Mesenchymal stem cell (in vitro differentiated cells and primary cell): ENCODE data around the gene SYNPO.
A peak's percentile ranks its signal among the peaks of the same experiment; 100 is the strongest.

ENCODE experiments used
- DNase-seq: peaks from one replicate; pipeline ENCODE4 v3.0.0-alpha.2; 2013
- H2AFZ ChIP-seq: one replicate; pipeline ENCODE4 v1.6.1; 2013; ENCODE audit warnings: low read depth, mild to moderate bottlenecking, control low read depth, inconsistent platforms, low read length, moderate library complexity
- H2AK5ac ChIP-seq: 2 replicates; pipeline ENCODE4 v1.6.1; 2013; ENCODE audit warnings: low read length, moderate library complexity, mild to moderate bottlenecking, inconsistent platforms; ENCODE audit not compliant: severe bottlenecking
- H2BK120ac ChIP-seq: one replicate; pipeline ENCODE4 v1.6.1; 2013; ENCODE audit warnings: low read depth, mild to moderate bottlenecking, inconsistent platforms, low read length, moderate library complexity
- H2BK12ac ChIP-seq, 2 experiments: one replicate each; pipeline ENCODE4 v1.6.1; 2013; ENCODE audit warnings: inconsistent platforms in 2 of 2, low read length in 2 of 2, mild to moderate bottlenecking in 2 of 2, moderate library complexity in 2 of 2, control low read depth in 1 of 2
- H2BK15ac ChIP-seq: one replicate; pipeline ENCODE4 v1.6.1; 2013; ENCODE audit warnings: mild to moderate bottlenecking, low read depth, inconsistent platforms; ENCODE audit not compliant: poor library complexity, severe bottlenecking
- H2BK5ac ChIP-seq: 2 replicates; pipeline ENCODE4 v1.6.1; 2013; ENCODE audit warnings: low read depth, mild to moderate bottlenecking, low read length, control low read depth, inconsistent platforms; ENCODE audit not compliant: poor library complexity, severe bottlenecking
- H3K14ac ChIP-seq, 2 experiments: one replicate each; pipeline ENCODE4 v1.6.1; 2013; ENCODE audit warnings: inconsistent platforms in 2 of 2, low read length in 2 of 2, control low read depth in 1 of 2, mild to moderate bottlenecking in 1 of 2, moderate library complexity in 1 of 2
- H3K18ac ChIP-seq, 2 experiments: one replicate each; pipeline ENCODE4 v1.6.1; 2013; ENCODE audit warnings: inconsistent platforms in 2 of 2, low read length in 2 of 2, control low read depth in 1 of 2, low read depth in 1 of 2, mild to moderate bottlenecking in 1 of 2
- H3K23ac ChIP-seq, 2 experiments: one replicate each; pipeline ENCODE4 v1.6.1; 2013; ENCODE audit warnings: inconsistent platforms in 2 of 2, low read length in 2 of 2, mild to moderate bottlenecking in 2 of 2, moderate library complexity in 2 of 2, control low read depth in 1 of 2
- H3K27ac ChIP-seq: 2 replicates; pipeline ENCODE4 v1.5.1; 2013; ENCODE audit warnings: mild to moderate bottlenecking, moderate library complexity, low read length, control low read depth, inconsistent platforms; ENCODE audit not compliant: poor library complexity, severe bottlenecking
- H3K27me3 ChIP-seq, 2 experiments: 2 replicates each; pipeline versions ENCODE4 v1.6.1 to v1.7.0; 2013; ENCODE audit warnings: low read length in 2 of 2, mild to moderate bottlenecking in 2 of 2, moderate library complexity in 2 of 2, control low read depth in 1 of 2, inconsistent platforms in 1 of 2; ENCODE audit not compliant: control insufficient read depth in 1 of 2, insufficient read depth in 1 of 2
- H3K36me3 ChIP-seq, 2 experiments: 2 replicates each; pipeline versions ENCODE4 v1.6.1 to v1.7.0; 2013; ENCODE audit warnings: low read length in 2 of 2, control low read depth in 1 of 2, inconsistent platforms in 1 of 2, low read depth in 1 of 2, mild to moderate bottlenecking in 1 of 2; ENCODE audit not compliant: insufficient read depth in 2 of 2, control insufficient read depth in 1 of 2
- H3K4ac ChIP-seq, 2 experiments: one replicate each; pipeline ENCODE4 v1.6.1; 2013; ENCODE audit warnings: inconsistent platforms in 2 of 2, low read length in 2 of 2, mild to moderate bottlenecking in 2 of 2, moderate library complexity in 2 of 2, control low read depth in 1 of 2, low read depth in 1 of 2
- H3K4me1 ChIP-seq: 2 replicates; pipeline ENCODE4 v1.6.1; 2013; ENCODE audit warnings: low read depth, low read length, control low read depth; ENCODE audit not compliant: control insufficient read depth, insufficient read depth
- H3K4me2 ChIP-seq: 2 replicates; pipeline ENCODE4 v1.6.1; 2013; ENCODE audit warnings: low read length, mild to moderate bottlenecking, inconsistent platforms; ENCODE audit not compliant: poor library complexity, severe bottlenecking
- H3K4me3 ChIP-seq, 2 experiments: 2 replicates each; pipeline versions ENCODE4 v1.5.1 to v1.7.0; 2013; ENCODE audit warnings: low read length in 2 of 2, mild to moderate bottlenecking in 2 of 2, control low read depth in 1 of 2, low read depth in 1 of 2; ENCODE audit not compliant: insufficient read depth in 1 of 2
- H3K79me1 ChIP-seq: replicated peaks from 2 replicates; pipeline ENCODE4 v1.6.1; 2013; ENCODE audit warnings: mild to moderate bottlenecking, control low read depth, low read length, inconsistent platforms; ENCODE audit not compliant: poor library complexity, severe bottlenecking
- H3K9ac ChIP-seq: 2 replicates; pipeline ENCODE4 v1.7.0; 2013; ENCODE audit warnings: mild to moderate bottlenecking, low read length, moderate library complexity
- H3K9me3 ChIP-seq: 2 replicates; pipeline ENCODE4 v1.7.0; 2013; ENCODE audit warnings: mild to moderate bottlenecking, low read length; ENCODE audit not compliant: control insufficient read depth
- H4K8ac ChIP-seq: one replicate; pipeline ENCODE4 v1.6.1; 2013; ENCODE audit warnings: inconsistent platforms, mild to moderate bottlenecking, low read length, moderate library complexity
- H4K91ac ChIP-seq: one replicate; pipeline ENCODE4 v1.6.1; 2013; ENCODE audit warnings: mild to moderate bottlenecking, low read length, inconsistent platforms
- WGBS: methylation state at CpG from one replicate; pipeline ENCODE4 v1.1.7; 2013; ENCODE audit warnings: mixed read lengths; 5-methylcytosine and 5-hydroxymethylcytosine counted together

Gene SYNPO

DNA sequence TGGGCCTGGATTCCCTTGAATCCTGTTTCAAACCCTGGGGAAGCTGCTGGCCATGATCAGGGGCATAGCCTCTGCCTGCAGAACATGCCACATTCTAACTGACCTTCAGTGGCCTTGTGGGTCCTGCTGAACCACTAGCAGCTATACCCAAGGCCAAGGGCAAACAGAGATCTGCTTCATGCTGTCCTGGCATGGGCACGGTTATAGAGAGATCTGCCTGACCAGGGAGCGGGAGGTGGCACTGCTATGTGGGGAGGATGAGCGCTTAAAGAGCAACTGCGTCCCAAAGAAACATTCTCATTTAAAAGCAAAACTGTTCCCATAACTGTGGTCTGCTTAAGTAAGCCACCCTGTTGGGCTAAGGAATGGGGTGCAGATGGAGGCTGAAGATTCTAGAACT, 36.5 kb upstream of the SYNPO start:
- Histone ChIP-seq H3K4me3 (no peak overlapping the region), H3K4ac (no peak overlapping the region), H2BK5ac (no peak overlapping the region), H3K23ac (no peak overlapping the region), H2BK12ac (no peak overlapping the region), H2BK15ac (peak overlapping the region; percentile 17), H3K4me1 (peaks cover 19% of the 10 kb centered on the region), H2AFZ (no peak overlapping the region), H3K27ac (no peak overlapping the region), H3K79me1 (no peaks in the 10 kb centered on the region), H3K9ac (no peak overlapping the region), H3K14ac (no peak overlapping the region), H3K9me3 (no peaks in the 10 kb centered on the region), H3K4me2 (no peak overlapping the region), H4K8ac (no peak overlapping the region), H3K36me3 (no peaks in the 10 kb centered on the region), H2BK120ac (no peak overlapping the region), H2AK5ac (no peak overlapping the region), H3K27me3 (peaks cover 3 to 30% of the 10 kb centered on the region in 2 experiments), H3K18ac (no peak overlapping the region), H4K91ac (no peak overlapping the region)
- 96% methylated on average over 4 of the region's 4 CpGs for WGBS
- DNase-seq: no peak

DNA sequence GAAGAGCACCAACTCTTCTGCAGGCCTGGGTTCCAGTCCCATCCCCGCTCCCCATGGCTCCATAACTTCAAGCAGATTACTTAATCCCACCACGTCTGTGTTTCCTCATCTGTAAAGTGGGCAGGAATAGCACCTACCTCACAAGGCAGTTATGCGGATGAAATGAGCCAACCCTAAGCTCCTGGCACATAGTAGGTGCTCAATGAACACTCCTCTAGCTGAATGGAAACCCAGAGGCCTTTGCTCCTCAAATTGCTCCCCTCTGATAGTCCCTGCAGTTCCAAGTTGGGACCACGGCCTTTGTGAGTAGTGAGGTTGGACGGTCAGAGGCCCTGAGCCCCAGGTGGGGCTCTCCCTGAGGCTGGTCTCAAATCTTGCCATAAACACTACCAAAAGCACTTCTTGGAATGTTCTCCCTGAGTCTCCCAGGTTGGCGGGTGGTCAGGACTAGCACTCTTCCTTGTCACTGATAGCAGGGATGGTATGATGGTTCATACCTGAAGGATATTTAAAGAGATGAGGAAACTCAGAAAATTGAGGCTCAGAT, 35.5 kb upstream of the SYNPO start:
- peaks cover 15% of the 10 kb centered on the region for H3K4me1 ChIP-seq
- H2BK5ac ChIP-seq: no peak overlapping the region
- no peak overlapping the region for H4K8ac ChIP-seq
- H2BK12ac ChIP-seq: no peak overlapping the region
- H2BK120ac ChIP-seq: no peak overlapping the region
- H3K18ac ChIP-seq: no peak overlapping the region
- H3K4me3 ChIP-seq: no peak overlapping the region
- no peak overlapping the region for H3K27ac ChIP-seq
- WGBS: 89% methylated on average over 6 of the region's 6 CpGs
- H3K9me3 ChIP-seq: no peaks in the 10 kb centered on the region
- H3K4me2 ChIP-seq: no peak overlapping the region
- no peak overlapping the region for H2AK5ac ChIP-seq
- peaks cover 3 to 25% of the 10 kb centered on the region in 2 experiments for H3K27me3 ChIP-seq
- no peak overlapping the region for H3K23ac ChIP-seq
- no peak for DNase-seq
- H3K14ac ChIP-seq: no peak overlapping the region
- H3K4ac ChIP-seq: no peak overlapping the region
- no peaks in the 10 kb centered on the region for H3K36me3 ChIP-seq
- no peak overlapping the region for H4K91ac ChIP-seq
- H3K79me1 ChIP-seq: no peaks in the 10 kb centered on the region
- no peak overlapping the region for H2BK15ac ChIP-seq
- H3K9ac ChIP-seq: no peak overlapping the region
- H2AFZ ChIP-seq: no peak overlapping the region

DNA sequence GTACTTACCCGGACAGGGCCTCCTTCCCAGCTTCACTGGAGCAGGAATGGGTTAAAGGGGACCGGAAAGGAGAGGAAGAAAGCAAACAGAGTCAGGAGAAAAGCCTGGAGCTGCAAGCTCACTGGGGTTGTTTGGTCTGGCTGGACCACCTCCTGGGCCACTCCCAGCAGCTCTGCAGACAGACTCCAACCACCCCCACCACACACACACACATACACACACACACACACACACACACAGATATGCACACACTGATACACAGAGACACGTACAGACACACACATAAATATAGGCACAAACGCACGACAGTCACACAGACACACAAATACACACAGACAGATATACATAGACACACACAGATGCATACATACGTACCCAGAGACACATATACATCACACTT, 34.9 kb upstream of the SYNPO start:
- Histone ChIP-seq H2BK15ac (no peak overlapping the region), H3K9ac (no peak overlapping the region), H3K27me3 (peaks cover 3 to 21% of the 10 kb centered on the region in 2 experiments), H2BK5ac (no peak overlapping the region), H4K8ac (no peak overlapping the region), H2AFZ (no peak overlapping the region), H3K4me2 (no peak overlapping the region), H3K18ac (peak overlapping the region in 1 of 2 experiments; percentile 13), H3K4ac (no peak overlapping the region), H4K91ac (no peak overlapping the region), H3K4me1 (peaks cover 11% of the 10 kb centered on the region), H3K27ac (no peak overlapping the region), H3K36me3 (no peaks in the 10 kb centered on the region), H3K14ac (peak overlapping the region in 1 of 2 experiments; percentile 1), H2BK120ac (no peak overlapping the region), H3K9me3 (no peaks in the 10 kb centered on the region), H2BK12ac (no peak overlapping the region), H3K23ac (no peak overlapping the region), H3K4me3 (no peak overlapping the region), H3K79me1 (no peaks in the 10 kb centered on the region), H2AK5ac (no peak overlapping the region)
- WGBS: 62% methylated on average over 4 of the region's 6 CpGs
- no peak for DNase-seq

- no peak overlapping the region for H2BK12ac ChIP-seq
- no peak overlapping the region for H4K91ac ChIP-seq
- no peak overlapping the region for H4K8ac ChIP-seq
- no peak overlapping the region for H3K27ac ChIP-seq
- H3K23ac ChIP-seq: no peak overlapping the region
- no peak for DNase-seq
- H2AK5ac ChIP-seq: no peak overlapping the region
- no peak overlapping the region for H3K4me3 ChIP-seq
- no peak overlapping the region for H2AFZ ChIP-seq
- no peaks in the 10 kb centered on the region for H3K79me1 ChIP-seq
- no peak overlapping the region for H3K18ac ChIP-seq
- peaks cover 5% of the 10 kb centered on the region for H3K4me1 ChIP-seq
- H3K14ac ChIP-seq: no peak overlapping the region
- H3K4me2 ChIP-seq: no peak overlapping the region
- no peaks in the 10 kb centered on the region for H3K9me3 ChIP-seq
- no peak overlapping the region for H2BK5ac ChIP-seq
- H2BK15ac ChIP-seq: peak overlapping the region; percentile 26
- no peak overlapping the region for H2BK120ac ChIP-seq
- H3K27me3 ChIP-seq: peaks cover 7 to 19% of the 10 kb centered on the region in 2 experiments
- WGBS: 79% methylated on average over 9 of the region's 9 CpGs
- no peak overlapping the region for H3K4ac ChIP-seq
- H3K36me3 ChIP-seq: no peaks in the 10 kb centered on the region
- H3K9ac ChIP-seq: no peak overlapping the region
Observed at GRCh38 chr5:150606476-150606875, 34.0 kb upstream of the SYNPO start.
